HG03280 (cell line): Measurements from ENCODE around the gene SLC4A8.

Experiments
- ATAC-seq: cut with Tn5 transposase; IDR thresholded peaks from one replicate; pipeline ENCODE4 v1.9.1; 2021; ENCODE audit warnings: mild to moderate bottlenecking, moderate library complexity; ENCODE audit not compliant: unreplicated experiment

Gene SLC4A8

DNA sequence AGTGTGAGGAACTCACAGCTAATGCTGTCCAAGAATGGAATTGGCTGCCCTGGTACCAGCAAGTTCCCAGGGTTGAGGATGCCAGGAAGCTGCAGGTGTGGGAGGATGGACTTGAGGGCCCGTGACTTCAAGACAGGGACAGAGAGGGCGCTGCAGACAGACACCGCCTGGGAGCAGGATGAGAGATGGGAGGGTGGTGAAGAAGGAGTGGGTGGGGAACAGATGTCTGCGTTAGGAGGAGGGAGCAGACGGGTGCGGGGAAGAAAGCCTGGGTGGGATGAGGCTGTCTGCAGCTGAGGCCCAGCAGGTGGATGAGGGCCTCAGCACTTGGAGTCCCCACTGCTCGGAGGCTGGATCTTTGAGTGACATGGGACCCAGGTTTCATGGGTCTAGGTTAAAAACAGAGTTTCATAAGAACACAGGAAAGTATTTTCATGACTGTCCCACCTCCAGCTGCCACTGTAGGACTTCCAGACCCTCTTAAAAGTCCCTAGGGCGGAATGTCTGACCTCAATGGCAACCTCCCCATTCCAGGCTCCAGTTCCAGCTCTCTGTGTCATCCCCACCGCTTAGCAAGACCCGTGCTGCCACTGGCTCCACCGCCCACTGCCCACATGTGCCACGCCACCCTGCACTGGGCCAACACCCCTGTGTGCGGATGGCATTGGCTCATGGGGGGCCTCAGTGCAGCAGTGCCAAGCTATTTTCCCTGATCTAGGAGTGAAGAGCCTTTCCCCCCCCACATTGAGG lies 96.1 kb downstream of the SLC4A8 start:
- ATAC-seq, result no peak

DNA sequence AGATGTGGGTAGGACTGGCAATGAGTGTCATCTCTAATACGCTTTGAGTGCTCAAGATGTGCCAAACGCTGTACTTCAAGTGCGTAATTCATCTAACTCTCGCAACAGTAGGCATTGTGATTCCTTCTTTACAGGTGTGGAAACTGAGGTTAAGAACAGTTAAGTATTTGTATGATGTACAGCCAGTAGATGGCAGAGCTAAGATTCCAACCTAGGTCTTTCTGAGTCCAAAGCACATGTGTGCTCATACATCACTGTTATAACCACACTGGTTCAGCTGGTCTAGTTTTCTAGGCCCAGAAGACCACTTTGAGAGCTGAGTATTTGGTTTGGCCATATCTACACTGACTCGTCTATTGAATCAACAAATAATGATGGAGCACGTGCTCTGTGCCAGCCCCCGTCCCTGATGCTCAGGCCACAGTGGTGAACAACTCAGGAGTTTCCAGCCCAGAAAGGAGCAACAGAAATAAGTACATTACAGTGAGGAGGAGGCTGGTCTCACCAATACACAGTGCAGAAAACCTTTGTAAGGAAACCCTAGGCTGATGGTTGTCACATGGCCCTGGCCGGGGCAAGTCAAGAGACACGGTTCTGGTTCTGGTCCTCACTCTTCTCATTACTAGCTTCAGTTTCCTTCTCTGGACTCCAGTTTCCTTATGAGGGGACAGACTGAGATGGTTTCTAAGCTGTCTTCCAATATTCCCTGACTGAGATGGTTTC lies 97.1 kb downstream of the SLC4A8 start:
- ATAC-seq, result no peak

- ATAC-seq, result no peak
Observed at GRCh38 chr12:51522696-51523095, 98.1 kb downstream of the SLC4A8 start.

- ATAC-seq, result no peak
Observed at GRCh38 chr12:51524386-51524901, 99.8 kb downstream of the SLC4A8 start.

GRCh38 chr12:51525518-51525917 lies 100.9 kb downstream of the SLC4A8 start:
- no peak for ATAC-seq

DNA sequence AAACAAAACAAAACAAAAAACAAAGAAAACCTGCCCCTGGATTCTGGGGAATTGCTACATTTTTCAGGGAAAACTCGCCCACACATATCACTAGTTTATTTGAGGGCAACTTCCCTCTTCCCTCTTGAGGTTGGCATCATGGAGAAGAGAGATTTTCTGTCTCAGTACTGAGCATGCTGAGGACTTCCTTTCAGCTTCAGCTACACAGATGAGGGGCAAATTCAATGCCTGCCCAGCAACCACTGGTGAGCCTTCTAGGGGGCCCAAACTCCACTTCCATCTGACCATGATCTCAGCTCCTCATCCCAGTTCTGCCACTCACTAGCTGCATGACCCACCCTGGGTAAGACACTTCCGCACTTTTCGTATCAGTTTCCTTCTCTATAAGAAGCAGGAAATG lies 103.3 kb downstream of the SLC4A8 start:
- ATAC-seq, result no peak

DNA sequence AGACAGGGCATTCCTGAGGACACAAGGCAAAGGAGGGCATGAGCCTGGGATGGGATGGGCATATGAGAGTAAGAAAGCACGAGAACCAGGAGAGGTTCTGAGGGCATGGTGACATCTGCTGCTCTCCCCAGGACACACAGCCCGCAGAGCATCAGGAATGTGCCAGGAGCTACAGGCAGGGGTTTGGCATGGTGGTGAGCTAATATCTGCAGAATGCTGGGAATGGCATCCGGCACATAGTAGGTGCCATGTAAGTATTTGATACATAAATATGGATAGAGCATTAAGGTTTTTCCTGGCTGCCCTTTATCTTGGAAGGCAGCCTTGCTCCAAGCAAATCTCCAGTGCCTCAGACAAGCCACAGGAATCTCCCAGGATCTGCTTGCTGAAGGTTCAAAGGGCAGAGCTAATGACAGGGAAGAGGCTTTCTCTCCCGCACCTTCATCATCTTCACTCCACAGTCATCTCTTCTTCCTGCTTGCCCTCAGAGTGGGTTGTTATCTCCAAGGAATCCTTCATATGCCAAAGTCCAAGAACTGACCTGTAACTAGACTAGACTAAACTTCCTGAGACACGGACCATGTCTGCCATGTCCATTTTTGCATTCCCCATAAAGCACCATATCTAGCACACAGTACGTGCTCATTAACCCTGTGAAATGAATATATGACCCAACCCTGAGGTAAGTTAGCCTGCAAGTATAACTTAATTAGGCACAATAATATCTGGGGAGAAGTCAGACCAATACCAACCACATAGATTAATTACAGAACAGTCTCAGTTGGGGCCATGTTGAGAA lies 104.4 kb downstream of the SLC4A8 start:
- ATAC-seq, result no peak

DNA sequence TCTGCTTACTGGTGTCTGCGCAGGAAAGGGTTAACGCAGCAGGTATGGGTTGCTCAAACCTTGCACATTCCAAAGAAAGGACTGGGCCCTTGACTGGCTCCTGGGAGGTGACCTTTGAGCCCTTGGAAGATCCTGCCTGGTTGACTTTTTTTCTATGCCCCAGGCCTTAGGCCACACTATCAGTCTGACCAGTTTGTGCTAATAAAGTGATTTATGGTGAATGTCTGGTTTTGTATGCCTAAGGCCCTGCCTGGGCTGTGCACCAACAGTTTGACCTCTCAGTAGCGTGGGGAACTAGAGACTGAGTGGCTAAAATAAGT lies 105.0 kb downstream of the SLC4A8 start:
- no peak for ATAC-seq

DNA sequence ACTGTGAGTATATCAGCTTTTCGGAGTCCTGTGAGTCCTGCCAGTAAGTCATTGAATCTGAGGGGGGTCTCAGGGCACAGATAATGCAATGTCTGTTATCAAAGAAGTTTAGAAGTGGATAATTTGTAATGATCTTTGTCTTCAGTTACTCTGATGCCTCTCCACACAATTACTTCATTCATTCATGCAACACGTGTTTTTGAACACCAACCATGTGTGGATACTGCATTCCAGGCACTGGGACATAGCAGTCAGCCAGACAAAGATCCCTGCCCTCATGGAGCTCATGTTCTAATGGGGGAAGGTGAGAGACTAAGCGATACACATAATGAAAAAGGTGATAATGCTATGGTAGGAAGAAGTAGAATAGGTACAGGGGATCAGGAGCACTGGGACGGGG lies 105.6 kb downstream of the SLC4A8 start:
- no peak for ATAC-seq

DNA sequence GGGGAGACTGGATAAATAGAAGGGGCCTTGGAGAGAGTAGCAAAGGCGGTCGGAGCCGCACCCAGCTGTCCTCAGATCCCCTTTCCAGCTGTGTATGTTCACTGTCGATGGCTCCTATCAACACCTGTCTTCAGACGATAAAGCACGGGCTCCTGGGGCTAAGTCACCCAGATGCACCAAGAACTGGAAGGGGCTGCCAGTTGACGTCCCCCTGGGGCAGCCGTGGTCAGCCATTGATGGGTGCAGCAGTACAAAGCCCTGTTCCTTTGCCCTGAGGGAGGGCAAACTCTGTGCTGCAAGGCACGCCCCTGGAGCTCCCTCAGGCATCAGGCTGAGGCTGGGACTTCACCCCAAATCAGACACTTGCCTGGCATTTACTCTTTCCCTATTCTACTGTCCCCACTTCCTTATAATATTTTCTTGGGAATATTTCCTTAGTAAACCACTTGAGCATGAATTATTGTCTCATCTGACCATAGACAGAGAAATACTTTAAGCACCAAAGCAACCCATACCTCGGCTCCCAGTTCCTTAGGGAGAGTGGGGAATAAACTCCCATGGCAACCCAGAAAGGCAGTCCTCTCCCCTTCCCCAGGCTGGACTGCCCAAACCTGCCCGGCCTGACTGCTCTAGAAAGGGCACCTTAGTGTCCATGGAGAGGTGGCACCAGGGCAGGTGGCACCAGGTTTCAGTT lies 106.8 kb downstream of the SLC4A8 start:
- ATAC-seq, result no peak

GRCh38 chr12:51531978-51532497 lies 107.4 kb downstream of the SLC4A8 start:
- ATAC-seq, result no peak

GRCh38 chr12:51533799-51534198 lies 109.2 kb downstream of the SLC4A8 start:
- no peak for ATAC-seq

GRCh38 chr12:51534216-51535074 lies 109.8 kb downstream of the SLC4A8 start:
- no peak for ATAC-seq

- ATAC-seq, result no peak
Observed at GRCh38 chr12:51536159-51536558, 111.5 kb downstream of the SLC4A8 start.

DNA sequence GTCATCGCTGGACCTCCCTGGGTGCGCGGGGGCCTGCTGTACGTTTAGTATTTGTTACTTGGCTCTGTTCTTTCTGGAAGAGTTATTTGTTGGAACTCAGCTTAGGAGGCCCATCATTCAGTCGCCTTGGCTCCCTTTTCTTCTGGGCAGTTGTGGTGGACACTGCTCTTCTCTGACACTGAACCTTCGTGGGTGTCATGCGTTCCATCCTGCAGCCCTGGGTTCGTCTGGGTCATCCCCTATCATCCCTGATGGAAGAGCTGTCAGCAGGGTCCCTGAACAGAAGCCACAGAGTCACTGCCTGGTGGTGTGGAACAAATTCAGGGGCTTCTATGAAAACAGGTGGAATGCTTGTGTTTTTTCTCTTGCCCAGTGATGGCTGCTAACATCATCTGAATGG lies 113.5 kb downstream of the SLC4A8 start:
- ATAC-seq, result no peak

GRCh38 chr12:51538599-51538998 lies 114.0 kb downstream of the SLC4A8 start:
- ATAC-seq, result no peak

GRCh38 chr12:51540996-51541395 lies 116.4 kb downstream of the SLC4A8 start:
- ATAC-seq, result no peak

GRCh38 chr12:51546097-51546496 lies 121.5 kb downstream of the SLC4A8 start:
- no peak for ATAC-seq

DNA sequence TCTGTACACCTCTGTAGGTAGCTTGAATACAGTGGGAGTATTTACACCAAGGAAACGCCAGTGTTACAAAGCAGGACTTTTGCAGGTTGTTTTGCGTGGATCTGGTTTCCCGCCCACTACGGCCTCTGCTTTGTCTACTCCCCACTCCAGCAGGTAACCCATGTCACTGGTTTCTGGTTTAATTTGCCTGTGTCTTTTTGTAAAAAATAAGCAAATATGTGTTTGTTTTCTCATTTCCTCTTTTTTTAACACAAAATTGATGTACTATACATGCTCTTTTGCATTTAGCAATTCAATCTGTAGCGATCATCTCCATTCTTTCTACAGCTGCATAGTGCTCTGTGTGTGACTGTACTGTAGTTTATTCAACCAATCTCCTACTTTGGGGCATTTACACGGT lies 123.0 kb downstream of the SLC4A8 start:
- ATAC-seq, result no peak

GRCh38 chr12:51548241-51548640 lies 123.6 kb downstream of the SLC4A8 start:
- ATAC-seq, result no peak
